DMS114 treated with DMSO at 0.1 percent for 48 hours (cell line): ENCODE measurements around the gene FAM110D.

Source experiments
- DNase-seq: peaks from one replicate; lab custom pipeline; 2025; ENCODE audit not compliant: unreplicated experiment; lab: John Stamatoyannopoulos, UW

The FAM110D gene

DNA sequence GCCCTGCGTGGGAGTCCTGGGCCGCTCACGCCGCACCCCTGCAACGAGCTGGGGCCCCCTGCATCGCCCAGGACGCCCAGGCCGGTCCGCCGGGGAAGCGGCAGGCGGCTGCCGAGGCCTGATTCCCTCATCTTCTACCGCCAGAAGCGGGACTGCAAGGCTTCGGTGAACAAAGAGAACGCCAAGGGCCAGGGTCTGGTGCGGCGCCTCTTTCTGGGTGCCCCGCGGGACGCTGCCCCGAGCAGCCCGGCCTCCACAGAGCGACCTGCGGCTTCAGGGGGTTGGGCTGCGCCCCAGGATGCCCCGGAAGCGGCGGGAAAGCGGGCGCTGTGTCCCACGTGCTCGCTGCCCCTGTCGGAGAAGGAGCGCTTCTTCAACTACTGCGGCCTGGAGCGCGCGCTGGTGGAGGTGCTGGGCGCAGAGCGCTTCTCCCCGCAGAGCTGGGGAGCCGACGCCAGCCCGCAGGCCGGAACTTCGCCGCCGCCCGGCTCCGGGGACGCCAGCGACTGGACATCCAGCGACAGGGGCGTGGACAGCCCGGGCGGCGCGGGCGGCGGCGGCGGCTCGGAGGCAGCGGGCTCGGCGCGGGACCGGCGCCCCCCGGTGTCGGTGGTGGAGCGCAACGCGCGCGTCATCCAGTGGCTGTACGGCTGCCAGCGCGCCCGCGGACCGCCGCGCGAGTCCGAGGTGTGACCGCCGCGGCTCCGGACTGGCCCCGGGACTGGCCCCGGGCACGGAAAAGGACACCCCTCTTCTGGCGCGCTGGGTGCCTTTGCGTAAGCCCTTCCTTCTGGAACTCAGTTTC is 2.7 kb downstream of the FAM110D start:
- DNase-seq, result peak; percentile 46

DNA sequence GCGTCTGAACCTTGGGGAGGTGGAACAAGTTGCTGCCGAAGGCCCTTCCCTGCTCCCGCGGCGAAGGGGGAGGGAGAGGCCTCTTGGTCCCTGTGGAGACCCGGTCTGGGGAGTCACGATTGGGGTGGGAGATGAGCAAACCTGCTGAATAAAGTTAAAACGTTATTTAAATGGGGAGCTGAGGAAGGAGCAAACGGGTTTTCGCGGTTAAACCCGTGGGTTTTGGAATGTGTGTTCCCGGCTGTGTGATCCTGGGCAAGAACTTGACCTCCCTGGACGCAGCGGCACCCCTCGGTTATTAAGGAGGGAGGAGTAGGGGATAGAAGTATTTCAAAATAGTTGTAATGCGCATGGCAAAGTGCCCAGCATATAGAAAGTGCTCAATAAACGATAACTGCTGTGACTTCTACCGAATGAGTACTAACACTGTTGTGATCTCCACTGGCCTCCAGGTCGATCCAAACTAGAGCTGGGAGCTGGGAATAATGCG is 3.4 kb downstream of the FAM110D start:
- DNase-seq, result no peak

DNA sequence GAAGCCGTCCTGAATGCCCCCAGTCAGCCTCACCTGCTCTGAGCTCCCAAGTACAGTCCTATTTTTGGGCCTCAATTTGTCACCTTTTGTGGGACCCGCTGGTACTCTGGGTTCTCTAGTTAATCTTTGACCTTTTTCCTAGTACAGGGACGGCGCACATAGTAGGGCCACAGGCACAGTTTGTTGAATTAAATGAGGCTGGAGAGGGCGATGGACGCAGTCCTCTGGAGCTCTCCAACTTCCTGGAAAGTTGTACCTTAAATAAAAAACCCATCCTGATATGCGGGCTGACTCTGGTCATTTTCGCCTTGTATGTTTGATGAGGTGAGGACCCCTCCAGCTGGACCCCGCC is 4.8 kb downstream of the FAM110D start:
- DNase-seq, result no peak

- no peak for DNase-seq
Measured at GRCh38 chr1:26164036-26164860, 5.4 kb downstream of the FAM110D start.

DNA sequence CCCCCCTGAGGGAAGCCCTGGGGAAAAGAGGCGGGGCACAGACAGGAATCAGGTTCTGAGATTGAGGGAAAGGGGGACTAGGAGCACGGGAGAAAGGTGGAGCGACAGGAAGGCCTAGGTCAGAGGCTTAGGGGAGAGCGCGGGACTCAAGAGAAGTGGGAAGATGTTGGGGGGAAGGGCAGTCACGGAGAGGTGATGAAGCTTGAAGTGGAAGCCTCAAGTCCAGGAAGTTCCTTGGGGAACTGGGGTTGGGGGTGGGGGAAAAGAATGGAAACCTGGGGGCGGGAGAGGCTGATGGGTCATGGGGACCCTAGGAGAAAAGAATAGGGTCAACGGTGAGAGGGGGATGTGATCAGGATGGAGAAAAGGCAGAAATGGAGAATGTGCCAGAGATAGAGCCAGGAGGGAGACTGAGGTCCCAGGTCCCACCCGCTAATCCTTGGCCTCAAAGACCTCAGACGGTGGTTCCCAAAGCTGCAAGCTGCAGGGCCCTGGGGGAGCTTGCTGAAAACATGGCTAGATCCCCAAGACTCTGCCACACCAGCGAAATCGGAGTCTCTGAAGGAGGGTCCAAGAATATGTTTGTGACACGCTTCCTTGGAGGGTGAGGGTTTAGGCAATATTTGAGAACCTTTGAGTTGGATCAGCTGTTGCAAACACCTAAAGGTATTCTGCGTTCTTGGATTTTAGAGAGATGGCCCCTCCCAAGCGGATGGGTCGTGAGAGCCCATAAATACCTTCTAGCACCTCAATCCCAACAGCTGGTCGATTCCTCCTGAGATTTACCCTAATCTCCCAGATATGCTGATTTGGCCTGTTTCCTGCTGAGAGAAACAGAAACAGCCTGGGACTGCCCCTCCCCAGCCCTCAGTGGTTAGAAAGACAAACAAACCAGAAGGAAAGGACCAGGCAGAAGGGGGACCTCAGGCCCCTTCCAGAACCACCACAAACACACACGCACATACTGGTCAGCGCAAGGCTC is 6.3 kb downstream of the FAM110D start:
- DNase-seq, result no peak

DNA sequence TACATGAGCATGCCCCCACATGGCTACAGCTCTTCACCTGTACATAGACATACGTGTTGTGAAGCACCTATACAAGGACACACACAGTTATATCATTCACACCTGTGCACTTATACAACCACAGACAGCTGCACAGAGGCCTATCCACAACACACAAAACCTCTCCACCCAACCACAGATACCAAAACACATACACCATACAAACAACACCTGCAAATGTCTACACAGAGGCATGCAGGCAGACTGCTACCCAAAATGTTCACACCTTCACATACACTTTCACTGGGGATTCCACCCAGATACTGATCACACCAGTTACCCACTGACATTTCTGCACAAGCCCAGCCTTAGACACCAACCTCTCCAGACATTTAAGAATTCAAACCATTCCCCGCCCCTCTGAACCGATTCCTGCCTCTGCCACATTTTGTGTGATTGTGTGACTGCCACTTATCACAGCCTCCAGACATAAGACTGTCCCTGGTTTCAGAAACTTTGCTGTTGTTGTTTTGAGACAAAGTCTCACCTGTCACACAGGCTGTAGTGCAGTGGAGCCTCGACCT is 7.9 kb downstream of the FAM110D start:
- no peak for DNase-seq

DNA sequence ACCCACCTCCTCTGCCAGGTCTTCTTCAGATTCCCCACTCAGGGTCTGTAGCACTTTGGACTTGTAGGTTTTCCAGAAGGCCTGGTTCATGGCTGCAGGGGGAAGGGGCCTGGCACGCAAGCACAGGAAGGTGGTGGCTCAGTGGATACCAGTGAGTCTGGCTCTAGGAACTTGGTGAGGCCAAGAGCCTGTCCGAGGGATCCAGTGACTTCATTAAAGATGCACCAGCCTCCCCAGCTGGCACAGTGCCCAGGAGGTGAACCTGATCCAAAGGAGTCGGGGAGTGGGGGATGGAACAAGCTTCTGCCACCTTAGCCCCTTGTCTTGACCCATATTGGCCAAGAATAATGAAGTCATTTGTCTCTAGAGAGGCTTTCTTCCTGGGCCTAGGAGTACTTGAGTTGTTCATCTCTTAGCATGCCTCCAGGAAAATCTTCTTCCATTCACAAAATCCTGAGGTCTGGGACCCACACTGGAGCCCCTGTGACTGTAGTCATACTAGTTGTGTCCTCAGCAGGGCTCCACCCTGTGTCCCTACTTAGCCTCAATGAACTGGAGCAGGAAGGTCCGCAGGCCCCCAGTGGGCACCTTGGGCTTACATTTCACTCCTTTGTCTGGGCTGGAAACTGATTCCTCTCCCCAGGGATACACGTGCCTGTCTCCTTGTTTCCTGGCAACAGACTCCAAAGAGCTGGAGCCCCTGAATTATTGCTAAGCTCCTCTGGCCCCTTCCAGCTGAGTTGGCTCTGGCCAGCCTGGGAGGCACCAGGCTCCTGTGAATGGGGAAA is 9.7 kb downstream of the FAM110D start, which contains the start of gene C1orf232:
C1orf232 (minus strand) TSS at position 554 of the 788 bp plus-strand sequence; CDS start at position 90, 464 bp downstream.
- DNase-seq, result no peak

DNA sequence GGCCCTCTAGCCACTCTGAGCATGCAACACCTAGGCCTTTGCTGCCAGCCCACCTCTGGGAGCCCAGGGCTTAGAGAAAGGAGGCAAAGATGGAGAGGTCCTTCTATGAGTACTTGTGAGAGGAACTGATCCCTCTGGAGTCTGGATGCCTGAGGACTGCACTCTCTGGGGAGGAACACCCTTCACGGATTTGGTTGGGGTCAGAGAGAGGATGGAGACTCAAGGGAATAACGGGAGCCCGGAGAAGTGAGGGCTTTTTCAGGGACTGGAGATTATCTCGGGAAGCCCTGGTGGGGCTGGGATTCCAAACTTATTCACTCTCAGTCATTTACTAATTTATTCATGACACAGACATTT is 10.3 kb downstream of the FAM110D start:
- DNase-seq, result no peak

DNA sequence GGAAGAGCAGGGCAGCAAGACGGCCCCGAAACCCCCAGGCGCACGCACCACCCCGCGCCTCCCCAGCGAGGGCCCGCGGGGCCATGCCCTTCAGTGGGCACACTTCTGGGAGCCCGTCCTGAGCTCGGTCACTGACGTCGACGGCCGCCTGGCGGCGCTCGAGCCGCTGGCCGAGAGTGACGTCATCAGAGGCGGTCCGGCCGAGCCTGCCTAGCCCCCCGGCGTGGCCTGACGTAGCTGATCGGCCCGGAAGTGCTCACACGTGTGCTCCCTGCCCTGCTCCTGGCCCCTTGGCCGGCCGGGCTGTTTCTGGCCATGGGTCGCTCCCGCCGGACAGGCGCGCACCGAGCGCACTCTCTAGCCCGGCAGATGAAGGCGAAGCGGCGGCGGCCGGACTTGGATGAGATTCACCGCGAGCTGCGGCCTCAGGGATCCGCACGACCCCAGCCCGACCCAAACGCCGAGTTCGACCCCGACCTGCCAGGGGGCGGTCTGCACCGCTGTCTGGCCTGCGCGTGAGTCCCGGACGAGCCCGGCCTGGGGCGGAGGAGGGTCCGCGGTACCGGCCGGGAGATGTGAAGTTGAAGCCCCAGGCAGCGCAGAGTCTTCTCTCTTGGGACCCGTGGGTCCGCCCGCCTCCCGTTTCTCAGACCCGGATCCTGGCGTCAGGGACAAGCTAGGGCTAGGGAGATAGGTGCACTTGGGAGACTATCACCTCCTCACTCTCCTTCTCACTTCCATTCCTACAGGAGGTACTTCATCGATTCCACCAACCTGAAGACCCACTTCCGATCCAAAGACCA is 11.0 kb downstream of the FAM110D start, which contains the start of gene ZNF593:
ZNF593 (plus strand) TSS at position 240 of the 803 bp plus-strand sequence; CDS start at position 316, 76 bp downstream.
- DNase-seq, result peak; percentile 74

- no peak for DNase-seq
Measured at GRCh38 chr1:26170472-26170821, 11.6 kb downstream of the FAM110D start.

DNA sequence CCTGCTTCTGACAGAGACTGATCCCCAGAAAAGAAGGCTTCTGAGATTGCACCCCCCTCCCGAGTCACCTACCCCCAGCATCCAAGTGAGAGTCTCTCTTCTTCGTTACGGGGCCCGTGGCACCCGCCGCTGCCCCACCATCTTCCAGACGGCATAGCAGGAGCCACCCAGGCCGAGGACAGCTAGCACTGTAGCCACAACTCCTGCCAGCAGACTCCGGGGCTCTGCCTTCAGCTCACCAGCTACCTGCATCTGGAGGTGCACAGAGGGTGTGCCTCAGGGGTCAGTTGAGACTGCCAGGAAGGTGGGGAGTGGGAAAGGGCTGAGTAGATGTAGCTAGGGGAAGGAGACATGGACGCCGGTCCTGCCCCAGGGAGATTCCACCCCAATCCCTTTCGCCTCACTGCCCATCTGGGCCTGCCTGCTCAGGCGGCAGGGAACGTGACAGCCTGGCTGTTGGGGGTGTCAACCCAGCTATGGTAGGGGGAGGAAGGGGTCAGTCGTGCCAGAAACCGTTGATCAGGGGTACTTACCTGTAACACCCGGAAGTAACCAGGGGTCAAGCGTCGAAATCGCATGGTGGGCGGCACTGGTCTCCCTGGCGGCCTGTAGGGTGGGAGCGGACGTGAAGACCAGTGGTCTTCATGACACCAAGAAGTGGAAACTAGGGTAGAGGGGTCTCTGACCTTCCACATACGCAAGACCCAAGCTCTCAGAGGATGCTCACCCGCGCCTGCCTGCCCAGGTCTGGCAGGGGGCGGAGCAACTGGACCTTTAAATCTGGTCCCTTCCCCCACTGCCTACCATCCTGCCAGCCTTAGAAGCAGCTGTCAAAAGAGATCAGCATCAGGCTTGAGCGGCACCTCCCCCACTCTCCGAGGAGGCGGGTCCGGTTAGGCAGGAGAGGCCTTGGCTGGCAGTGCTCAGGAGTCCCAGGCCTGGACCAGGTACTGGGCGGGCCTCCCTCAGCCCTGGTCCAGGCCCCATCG is 12.5 kb downstream of the FAM110D start, which contains the start of gene ZNF593OS:
ZNF593OS (minus strand) TSS at position 749 of the 989 bp plus-strand sequence; CDS start at position 578, 171 bp downstream.
- DNase-seq, result no peak

DNA sequence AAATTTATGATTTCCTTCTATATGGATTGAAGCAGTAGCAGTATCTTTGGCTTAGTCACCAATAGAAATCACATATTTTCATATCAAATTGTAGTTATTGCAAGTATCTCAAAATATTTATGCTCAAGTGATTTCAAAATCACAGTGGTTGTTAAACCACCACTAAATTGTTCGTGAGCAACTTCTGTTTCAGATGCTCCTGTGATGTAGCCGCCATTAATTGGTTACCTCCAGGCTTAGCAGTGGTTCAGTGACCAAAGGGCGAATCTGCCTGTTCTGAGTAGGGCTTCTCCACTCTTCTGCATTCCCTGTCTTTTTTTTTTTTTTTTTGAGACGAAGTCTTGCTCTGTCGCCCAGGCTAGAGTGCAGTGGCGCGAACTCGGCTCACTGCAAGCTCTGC is 16.5 kb downstream of the FAM110D start:
- DNase-seq, result no peak

- no peak for DNase-seq
Measured at GRCh38 chr1:26177182-26177684, 18.4 kb downstream of the FAM110D start, which contains the start of gene CNKSR1. CNKSR1 (plus strand) TSS chr1:26177491; CDS start chr1:26177548, 57 bp downstream.

DNA sequence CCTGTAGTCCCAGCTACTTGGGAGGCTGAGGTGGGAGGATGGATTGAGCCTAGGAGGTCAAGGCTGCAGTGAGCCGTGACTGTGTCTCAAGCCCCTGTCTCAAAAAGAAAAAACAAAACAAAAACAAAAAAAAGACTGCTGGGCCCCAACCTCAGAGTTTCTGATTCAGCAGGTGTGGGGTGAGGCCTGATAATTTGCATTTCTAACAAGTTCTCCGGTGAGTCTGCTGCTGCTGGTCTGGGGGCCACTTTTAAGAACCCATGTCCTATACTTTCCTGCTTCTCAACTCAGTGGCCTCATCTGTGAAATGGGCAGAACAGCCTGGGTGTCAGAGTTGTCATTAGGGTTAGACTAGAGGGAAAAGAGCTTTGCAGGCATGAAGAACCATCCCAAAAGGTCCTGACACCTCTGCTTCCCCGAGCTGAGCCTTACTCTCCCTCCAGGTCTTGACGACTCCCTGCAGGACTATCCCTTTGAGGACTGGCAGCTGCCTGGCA is 21.2 kb downstream of the FAM110D start:
- DNase-seq, result no peak

- no peak for DNase-seq
Measured at GRCh38 chr1:26181586-26182382, 22.9 kb downstream of the FAM110D start.

- DNase-seq, result no peak
Measured at GRCh38 chr1:26182383-26182696, 23.5 kb downstream of the FAM110D start.
